HG03575 (cell line): ENCODE data around the gene MTRF1.

Source experiments
- ATAC-seq: cut with Tn5 transposase; IDR thresholded peaks from one replicate; pipeline ENCODE4 v1.9.1; 2021; ENCODE audit not compliant: unreplicated experiment, insufficient number of reproducible peaks, low FRiP score; ENCODE audit errors: extremely low read depth

Gene MTRF1

DNA sequence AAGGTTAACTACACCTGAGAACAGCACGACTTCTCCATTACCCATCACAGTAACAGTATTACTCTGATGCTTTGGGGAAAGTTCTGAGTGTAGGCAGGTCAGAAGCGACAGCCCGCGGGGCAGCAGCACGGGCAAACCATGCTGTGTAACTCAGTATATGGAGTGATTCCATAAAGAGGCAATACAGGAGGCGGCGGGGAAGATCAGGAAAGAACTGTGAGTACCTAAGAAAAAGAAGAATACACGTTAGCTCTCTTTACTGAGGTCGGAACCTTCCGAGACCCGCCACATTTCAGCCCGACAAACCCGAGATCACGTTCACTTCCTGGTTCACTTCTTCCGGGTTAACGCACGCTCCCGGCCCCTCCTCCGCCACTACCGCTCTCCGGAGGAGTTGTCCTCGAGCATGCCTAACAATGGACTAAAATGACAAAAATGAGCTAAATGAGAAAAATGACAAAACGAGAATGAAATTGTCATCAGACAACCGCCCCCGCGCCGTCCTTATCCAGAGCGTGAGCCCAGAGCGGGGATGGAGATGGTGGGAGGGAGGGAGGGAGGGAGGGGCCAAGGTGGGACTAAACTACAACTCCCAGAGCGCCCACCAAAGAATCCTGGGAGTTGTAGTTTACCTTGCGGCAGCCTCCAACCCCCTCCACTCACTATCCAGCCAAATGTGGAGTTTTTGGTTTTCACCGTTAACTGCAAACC is at the start of gene MTRF1:
Gene MTRF1 (minus strand): TSS at position 316 of the 711 bp plus-strand sequence. CDS start 2,669 bp downstream, outside the sequence.
- ATAC-seq: peak; percentile 89

GRCh38 chr13:41313117-41313516 is 49.7 kb upstream of the MTRF1 start:
- ATAC-seq: no peak

DNA sequence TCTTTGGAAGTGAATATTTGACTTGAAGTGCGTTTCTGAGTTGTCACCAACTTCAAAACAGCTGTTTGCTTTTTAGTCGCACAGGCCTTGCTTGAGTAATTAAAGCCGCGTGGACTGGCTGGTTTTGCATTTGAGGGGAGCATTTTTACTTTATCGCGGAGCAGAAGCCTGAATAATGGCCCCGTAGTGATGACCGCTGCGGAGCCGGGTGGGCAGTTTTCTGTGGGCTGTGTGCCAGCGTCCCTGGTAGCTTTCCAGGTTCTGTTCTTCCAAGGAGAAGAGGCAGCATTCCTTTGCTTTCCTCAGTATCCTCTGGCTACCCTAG is 48.8 kb upstream of the MTRF1 start:
- no peak for ATAC-seq

GRCh38 chr13:41311406-41312175 is 48.2 kb upstream of the MTRF1 start:
- ATAC-seq: no peak

GRCh38 chr13:41310963-41311405 is 47.6 kb upstream of the MTRF1 start, which contains the start of gene NAA16:
TSS of gene NAA16 (plus strand) at chr13:41311267. CDS start at chr13:41311529, 262 bp downstream.
- no peak for ATAC-seq

GRCh38 chr13:41307884-41308640 is 44.7 kb upstream of the MTRF1 start:
- ATAC-seq: no peak

DNA sequence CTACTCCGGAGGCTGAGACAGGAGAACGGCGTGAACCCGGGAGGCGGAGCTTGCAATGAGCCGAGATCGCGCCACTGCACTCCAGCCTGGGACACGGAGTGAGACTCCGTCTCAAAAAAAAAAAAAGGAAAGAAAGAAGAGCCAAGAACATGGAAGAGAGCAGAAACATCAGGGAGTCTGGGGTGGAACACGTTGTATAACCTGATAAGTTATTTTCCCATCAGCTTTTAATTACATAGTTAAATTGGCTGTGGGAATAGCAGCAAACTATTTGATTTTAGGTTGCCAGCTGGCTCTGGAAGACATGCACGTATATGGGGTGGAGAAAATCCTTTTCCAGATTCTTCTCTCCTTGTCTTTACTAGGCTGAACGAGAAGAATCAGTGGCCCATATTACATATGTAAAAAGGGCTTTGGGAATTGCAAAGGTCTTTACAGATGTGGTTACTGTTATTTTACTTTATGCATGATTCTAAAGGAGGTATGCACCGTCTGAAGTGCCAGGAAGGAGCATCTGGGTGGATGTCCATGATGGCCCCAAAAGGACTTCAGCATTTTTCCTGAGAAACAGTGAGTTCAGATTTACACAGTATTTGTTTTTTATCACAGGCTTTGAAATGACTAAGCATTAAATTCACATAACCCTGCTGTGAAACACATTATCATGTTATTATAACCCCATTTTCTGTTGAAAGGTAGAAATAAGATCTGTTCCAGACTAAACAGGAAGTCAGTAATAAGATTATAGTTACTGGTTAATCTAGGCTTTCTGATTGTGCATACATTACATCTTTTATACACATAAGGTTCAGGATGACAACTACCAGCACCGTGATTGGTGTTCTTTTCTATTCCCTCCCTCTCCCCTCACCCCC is 43.1 kb upstream of the MTRF1 start:
- no peak for ATAC-seq

DNA sequence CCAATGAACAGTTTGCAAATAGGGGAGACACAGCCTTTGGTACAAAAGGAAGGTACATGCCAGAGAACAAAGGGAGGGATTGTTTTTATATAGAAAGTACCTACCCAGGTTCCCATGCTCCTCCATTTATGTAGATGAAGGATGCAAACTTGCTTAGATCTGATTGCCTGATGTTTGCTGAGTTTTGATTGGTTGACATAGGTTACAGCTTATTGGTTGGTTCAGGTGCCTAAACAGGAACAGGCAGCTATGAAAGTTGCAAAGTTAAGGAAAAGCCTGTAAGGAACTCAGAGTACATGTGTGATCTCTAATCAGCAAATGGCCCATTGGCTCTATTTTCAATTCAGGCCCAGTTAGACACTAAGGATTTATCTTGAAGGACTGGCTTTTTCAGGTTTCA is 41.2 kb upstream of the MTRF1 start:
- ATAC-seq: no peak

GRCh38 chr13:41302743-41303142 is 39.4 kb upstream of the MTRF1 start:
- no peak for ATAC-seq

DNA sequence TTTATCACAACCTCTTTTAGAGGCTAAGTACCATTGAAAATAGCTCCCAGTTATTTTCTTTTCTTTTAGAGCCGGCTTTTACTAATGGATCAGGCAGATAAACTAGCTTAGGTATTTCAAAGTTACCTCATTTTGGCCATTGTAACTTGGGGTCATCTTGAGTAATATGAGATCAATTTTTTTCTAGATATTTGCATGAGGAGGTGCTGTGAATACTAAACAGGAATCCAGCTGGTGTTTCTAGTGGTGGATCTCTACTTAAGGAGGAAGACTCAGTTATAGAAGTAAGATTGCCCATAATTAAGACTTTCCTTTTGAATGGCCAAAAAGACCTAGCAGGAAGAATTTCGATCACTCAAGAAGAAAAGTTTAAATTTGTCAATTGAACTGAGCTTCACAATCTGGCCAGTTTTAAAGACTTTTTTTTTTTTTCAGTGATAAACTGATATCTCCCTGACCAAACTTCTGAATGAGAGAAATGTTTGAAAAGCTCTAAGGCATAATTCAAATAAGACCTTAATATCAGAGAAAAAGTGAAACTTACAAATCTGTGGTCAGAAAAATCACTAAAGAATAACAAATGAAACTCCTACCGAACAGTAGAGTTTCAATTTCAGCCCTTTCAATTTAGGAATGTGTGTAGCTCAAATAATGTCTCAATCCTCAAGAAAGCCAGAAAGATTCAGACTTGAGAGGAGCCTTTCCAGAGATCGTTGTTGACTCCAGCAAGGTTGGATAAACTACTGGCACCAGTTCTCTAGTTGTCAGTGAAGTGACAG is 36.1 kb upstream of the MTRF1 start:
- ATAC-seq: no peak

- no peak for ATAC-seq
Observed at GRCh38 chr13:41296879-41297646, 33.7 kb upstream of the MTRF1 start.

GRCh38 chr13:41295973-41296372 is 32.6 kb upstream of the MTRF1 start:
- no peak for ATAC-seq

GRCh38 chr13:41294914-41295313 is 31.5 kb upstream of the MTRF1 start:
- no peak for ATAC-seq

DNA sequence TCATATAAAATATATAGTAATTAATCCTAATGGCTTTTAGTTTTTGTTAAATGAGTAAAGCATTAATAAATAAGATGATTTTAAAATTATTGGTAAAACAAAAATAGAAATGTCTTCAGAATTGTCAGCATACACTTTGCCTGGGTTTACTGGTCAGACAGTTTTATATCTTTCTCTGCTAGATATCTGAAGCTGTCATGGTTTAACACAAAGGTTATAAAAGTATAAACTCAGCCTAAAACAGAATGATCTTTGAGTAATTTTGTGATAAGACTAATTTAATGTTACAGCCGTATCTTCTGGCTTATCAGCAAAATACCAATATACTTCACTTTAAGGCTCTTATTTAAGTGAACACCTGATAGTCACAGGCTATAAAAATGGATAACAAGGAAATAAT is 29.9 kb upstream of the MTRF1 start:
- ATAC-seq: no peak

GRCh38 chr13:41291246-41291645 is 27.9 kb upstream of the MTRF1 start:
- ATAC-seq: no peak

DNA sequence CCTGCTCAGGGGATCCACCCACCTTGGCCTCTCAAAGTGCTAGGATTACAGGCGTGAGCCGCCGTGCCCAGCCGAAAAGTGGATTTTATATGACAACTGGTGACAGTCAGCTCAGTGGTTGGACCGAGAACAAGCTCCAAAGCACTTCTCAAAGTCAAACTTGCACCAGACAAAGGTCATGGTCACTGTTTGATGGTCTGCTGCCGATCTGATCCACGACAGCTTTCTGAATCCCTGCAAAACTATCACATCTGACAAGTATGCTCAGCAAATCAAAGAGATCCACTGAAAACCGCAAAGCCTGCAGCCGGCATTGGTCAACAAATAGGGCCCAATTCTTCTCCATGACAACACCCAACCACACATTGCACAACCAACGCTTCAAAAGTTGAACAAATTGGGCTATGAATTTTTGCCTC is 26.1 kb upstream of the MTRF1 start:
- ATAC-seq: no peak

- no peak for ATAC-seq
Observed at GRCh38 chr13:41286370-41286769, 23.0 kb upstream of the MTRF1 start.
